PC-9 (cell line): Measurements from ENCODE around the gene GPC1.

Source experiments
- CTCF ChIP-seq: fragments of 200-600 bp; sonication (generic); conservative IDR thresholded peaks from 2 replicates; pipeline ENCODE4 v1.6.1; 2017; ENCODE audit warnings: mixed run types, antibody characterized with exemption, mild to moderate bottlenecking, moderate library complexity
- EZH2 ChIP-seq: fragments of 200-600 bp; sonication (generic); IDR thresholded peaks from 2 replicates; pipeline ENCODE4 v1.8.0; 2017; ENCODE audit warnings: antibody characterized with exemption, low read depth

DNA sequence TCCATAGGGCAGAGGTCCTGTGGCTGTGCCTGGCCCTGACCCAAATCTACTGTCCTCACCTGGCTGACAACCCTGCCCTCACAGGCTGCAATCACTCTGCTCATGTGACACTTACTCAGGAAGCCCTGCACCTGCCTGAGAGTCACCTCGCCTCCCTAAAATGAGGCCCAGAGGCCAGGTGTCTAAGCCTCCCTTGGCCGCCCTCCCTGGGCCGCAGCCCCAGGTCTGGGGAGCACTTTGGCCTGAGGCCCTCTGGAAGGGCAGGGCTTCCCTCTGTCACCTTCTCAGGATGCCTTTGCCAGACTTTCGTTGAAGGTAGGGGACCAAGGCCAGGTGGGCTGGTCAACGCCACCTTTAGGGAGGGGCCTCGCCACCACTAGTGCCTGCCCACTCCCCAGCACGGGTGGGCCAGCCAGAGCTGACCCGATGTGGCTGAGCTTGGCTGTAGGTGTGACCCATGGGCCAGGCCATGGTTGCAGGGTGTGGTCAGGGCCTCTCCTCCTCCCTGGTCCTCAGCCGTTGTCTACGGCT, 6.1 kb upstream of the GPC1 start:
- TF ChIP-seq CTCF (no peak), EZH2 (no peak)
